Posterior vena cava (tissue), 2 donors: ENCODE data around the gene NECTIN1. TPM values are rescaled to one million over a fixed set of nuclear protein-coding genes. Genes with fewer than 3 reads are reported as not detected.

Source experiments
- DNase-seq: peaks from one replicate; pipeline ENCODE4 v3.0.0-alpha.2; 2020; ENCODE audit warnings: low spot score
- intact Hi-C, 2 donors: fragments of 100-400 bp; cut with DNase I; formaldehyde crosslinking; loops; one replicate each; pipeline versions ENCODE4 v1.14.1 to v1.14.2; 2022 to 2023
- total RNA-seq, 2 donors: library from RNA; stranded (reverse); fragmentation: NEBNext Ultra II Directional; extraction: Animal tissue kit (Norgen Biotek cat#: 25700); gene quantifications; one replicate each; pipeline ENCODE4 v1.2.1, GENCODE V29; 2021
- donor health status: DM: yes; HTN: yes; CAD: no.
- donor health status: DM: yes; HTN: yes; CAD: no.

Gene NECTIN1
- total RNA-seq, 2 donors from 2014 or later = 10.6 to 11.4 TPM

GRCh38 chr11:119756169-119756865, 27.3 kb upstream of the NECTIN1 start:
- DNase-seq = peak; percentile 24
- intact Hi-C loops = no loop called here

- intact Hi-C loops = no loop called here
- peak; percentile 37 for DNase-seq
Measured at GRCh38 chr11:119755356-119756071, 26.5 kb upstream of the NECTIN1 start.

GRCh38 chr11:119754656-119755355, 25.8 kb upstream of the NECTIN1 start:
- DNase-seq = peak; percentile 54
- intact Hi-C loops = no loop called here

GRCh38 chr11:119754199-119754598, 25.2 kb upstream of the NECTIN1 start:
- no peak for DNase-seq
- intact Hi-C loops = no loop called here

GRCh38 chr11:119752946-119753345, 23.9 kb upstream of the NECTIN1 start:
- intact Hi-C loops = no loop called here
- DNase-seq = peak; percentile 63

- intact Hi-C loops = no loop called here
- peak; percentile 30 for DNase-seq
Measured at GRCh38 chr11:119752345-119752871, 23.4 kb upstream of the NECTIN1 start.

- intact Hi-C loops = no loop called here
- peak; percentile 63 for DNase-seq
Measured at GRCh38 chr11:119750056-119750455, 21.1 kb upstream of the NECTIN1 start.

- peak; percentile 52 for DNase-seq
- intact Hi-C loops = loop anchor here in 1 of 2 donors (10.0 kb wide), 1 partner anchor 264 kb away; no protein-coding TSS in a partner anchor
Measured at GRCh38 chr11:119749006-119749565, 20.1 kb upstream of the NECTIN1 start.

GRCh38 chr11:119747868-119748660, 19.1 kb upstream of the NECTIN1 start:
- intact Hi-C loops = loop anchor here in 1 of 2 donors (10.0 kb wide), 1 partner anchor 263 kb away; no protein-coding TSS in a partner anchor
- DNase-seq = peak; percentile 69

- intact Hi-C loops = loop anchor here in 1 of 2 donors (10.0 kb wide), 1 partner anchor 261 kb away; no protein-coding TSS in a partner anchor
- DNase-seq = peak; percentile 58
Measured at GRCh38 chr11:119745776-119746535, 17.0 kb upstream of the NECTIN1 start.

GRCh38 chr11:119745112-119745511, 16.1 kb upstream of the NECTIN1 start:
- DNase-seq = peak; percentile 38
- intact Hi-C loops = loop anchor here in 1 of 2 donors (10.0 kb wide), 1 partner anchor 260 kb away; no protein-coding TSS in a partner anchor

- DNase-seq = peak; percentile 19
- intact Hi-C loops = loop anchor here in 1 of 2 donors (10.0 kb wide), 1 partner anchor 260 kb away; no protein-coding TSS in a partner anchor
Measured at GRCh38 chr11:119744577-119744976, 15.6 kb upstream of the NECTIN1 start.

GRCh38 chr11:119743006-119743405, 14.0 kb upstream of the NECTIN1 start:
- intact Hi-C loops = loop anchor here in 1 of 2 donors (10.0 kb wide), 1 partner anchor 258 kb away; no protein-coding TSS in a partner anchor
- DNase-seq = peak; percentile 71

- DNase-seq = peak; percentile 84
- intact Hi-C loops = loop anchor here in 1 of 2 donors (10.0 kb wide), 1 partner anchor 258 kb away; no protein-coding TSS in a partner anchor
Measured at GRCh38 chr11:119742263-119742861, 13.4 kb upstream of the NECTIN1 start.

- DNase-seq = peak; percentile 88
Measured at GRCh38 chr11:119741369-119742262, 12.6 kb upstream of the NECTIN1 start.

GRCh38 chr11:119739975-119740374, 11.0 kb upstream of the NECTIN1 start:
- intact Hi-C loops = loop anchor here in 1 of 2 donors (10.0 kb wide), 1 partner anchor 255 kb away; no protein-coding TSS in a partner anchor
- DNase-seq = no peak

More at GRCh38 chr11:119741369-119742262, 12.6 kb upstream of the NECTIN1 start:
- intact Hi-C loops = loop anchor here in 1 of 2 donors (10.0 kb wide), 1 partner anchor 257 kb away; no protein-coding TSS in a partner anchor
